ACHN (cell line): ENCODE measurements around the gene RILP.
A peak's percentile ranks its signal among the peaks of the same experiment; 100 is the strongest.

Source experiments
- DNase-seq: peaks from one replicate; pipeline ENCODE4 v3.0.0-alpha.2; 2015
- in situ Hi-C: cut with HindIII; loops from 2 replicates; pipeline ENCODE4 v1.10.0; 2017; ENCODE audit warnings: low sequenced_read_pairs, low pct_ligation_motif_present, low pct_unique_long_range_greater_than_20kb

RILP gene

DNA sequence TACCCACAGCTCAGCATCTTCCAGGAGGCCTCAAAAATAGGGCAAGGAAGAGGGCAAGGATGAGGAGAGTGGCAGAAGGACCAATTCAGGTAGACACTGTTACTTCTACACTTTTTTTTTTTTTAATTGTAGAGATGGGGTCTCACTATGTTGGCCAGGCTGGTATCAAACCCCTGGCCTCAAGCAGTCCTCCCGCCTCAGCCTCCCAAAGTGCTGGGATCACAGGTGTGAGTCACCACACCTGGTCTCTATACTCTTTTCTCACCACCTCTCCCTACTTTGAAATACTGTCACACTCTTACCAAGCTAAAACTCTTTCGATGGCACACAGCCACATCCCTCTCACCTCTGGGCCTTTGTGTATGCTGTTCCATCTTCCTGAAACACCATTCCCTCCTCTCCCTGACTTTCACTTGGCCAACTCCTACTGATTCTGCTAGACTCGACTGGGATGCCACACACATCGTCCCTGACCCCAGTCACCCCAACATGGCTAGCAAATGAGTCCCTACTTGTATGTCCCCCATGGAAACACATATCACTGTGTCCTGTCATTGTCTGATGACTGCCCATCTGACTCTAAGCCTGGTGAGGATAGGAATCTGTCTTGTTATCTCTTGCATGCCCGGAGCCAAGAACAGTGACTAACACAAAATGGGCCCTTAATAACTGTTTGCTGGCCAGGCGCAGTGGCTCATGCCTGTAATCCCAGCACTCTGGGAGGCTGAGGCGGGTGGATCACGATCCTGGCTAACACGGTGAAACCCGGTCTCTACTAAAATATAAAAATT, 13.8 kb downstream of the RILP start:
- in situ Hi-C loops: no loop called here
- no peak for DNase-seq

DNA sequence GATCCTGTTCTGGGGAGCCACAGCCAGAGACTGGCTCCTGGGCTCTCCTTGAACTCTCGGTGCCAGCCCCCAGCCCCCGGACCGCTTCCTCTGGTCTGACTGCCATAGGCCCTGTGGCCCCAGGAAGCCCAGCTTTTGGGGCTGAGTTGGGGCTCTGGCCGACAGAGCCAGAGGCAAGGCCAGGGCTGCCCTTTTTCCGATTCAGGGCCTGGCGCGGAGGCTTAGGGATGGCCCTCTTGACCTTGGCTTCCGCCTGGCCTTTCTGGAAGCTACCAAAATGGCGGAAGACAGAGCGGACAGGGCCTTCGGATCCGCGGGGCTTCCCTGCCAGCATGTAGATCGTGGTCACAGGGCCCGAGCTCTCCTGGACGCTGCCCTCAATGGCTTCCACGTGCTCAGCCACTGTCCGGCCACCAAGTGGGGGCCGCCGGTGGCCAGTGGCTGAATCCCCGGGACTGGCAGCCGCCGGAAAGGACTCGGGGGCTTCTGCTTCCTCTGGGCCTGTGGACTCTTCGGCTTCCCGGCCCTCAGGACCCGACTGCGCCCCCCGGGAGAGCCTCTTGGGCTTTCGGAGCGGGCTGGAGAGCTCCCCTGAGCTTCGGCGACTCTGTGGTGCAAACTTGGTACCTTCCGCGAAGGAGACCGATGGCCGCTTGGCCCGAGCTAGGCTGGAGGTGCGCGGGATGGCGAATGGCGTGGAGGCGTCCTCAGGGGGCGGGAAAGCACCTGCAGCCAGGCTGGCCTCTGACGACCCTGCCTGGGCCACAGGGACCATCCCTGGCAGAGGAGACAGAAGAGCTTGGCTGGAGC, 14.6 kb downstream of the RILP start:
- no peak for DNase-seq
- in situ Hi-C loops: no loop called here

DNA sequence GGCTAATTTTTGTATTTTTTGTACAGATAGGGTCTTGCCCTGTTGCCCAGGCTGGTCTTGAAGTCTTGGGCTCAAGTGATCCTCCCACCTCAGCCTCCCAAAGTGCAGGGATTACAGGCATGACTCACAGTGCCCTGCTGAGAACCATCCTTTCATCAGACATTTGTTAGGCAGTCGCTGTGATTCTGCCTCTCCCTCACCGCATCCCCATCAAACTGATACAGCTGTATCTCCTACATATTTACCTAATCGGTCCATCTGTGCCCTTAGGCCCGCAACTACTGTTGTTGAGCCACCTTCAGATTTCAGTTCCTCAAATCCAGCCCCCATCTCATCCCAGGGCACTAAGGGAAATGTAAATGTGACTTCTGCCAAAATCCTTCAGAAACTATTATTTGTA, 19.0 kb downstream of the RILP start:
- in situ Hi-C loops: no loop called here
- no peak for DNase-seq

DNA sequence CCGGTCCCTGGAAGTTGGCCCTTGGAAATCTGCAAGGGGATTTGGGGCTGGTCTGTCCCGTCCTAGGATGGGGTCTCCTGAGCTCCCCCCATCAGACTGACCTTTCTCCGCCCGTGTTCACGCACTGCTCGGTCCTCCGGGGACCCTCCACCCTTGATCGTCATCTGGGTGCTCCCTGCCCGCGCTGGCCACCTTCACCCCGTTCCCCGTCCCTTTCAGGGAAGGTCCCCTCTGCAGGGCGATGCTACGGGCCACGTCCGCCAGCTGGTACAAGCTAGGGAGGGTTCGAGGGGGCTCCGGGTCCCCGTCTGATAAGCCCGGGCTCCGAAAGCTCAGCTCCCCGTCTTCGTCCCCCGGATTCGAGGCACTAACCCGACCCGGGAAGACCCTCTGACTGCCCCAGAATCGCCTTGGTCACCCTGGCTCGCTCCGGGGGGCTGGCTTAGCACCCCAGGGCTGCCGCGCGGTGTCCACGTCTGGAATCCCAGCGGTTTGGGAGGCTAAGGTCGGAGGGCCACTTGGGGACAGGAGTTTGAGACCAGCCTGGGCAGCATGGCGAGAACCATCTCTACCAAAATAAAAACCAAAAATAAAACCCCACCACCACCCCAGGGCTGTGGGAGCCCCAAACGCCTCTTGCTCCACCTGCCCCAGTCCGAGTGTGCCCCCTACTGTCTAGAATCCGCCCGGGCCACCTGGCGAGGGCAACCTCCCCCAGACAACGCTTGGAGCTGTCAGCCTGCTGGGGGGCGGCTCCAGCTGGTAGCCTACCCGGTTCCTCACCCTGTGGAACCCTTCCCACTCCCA, 20.0 kb downstream of the RILP start:
- in situ Hi-C loops: no loop called here
- peak; percentile 57 for DNase-seq

DNA sequence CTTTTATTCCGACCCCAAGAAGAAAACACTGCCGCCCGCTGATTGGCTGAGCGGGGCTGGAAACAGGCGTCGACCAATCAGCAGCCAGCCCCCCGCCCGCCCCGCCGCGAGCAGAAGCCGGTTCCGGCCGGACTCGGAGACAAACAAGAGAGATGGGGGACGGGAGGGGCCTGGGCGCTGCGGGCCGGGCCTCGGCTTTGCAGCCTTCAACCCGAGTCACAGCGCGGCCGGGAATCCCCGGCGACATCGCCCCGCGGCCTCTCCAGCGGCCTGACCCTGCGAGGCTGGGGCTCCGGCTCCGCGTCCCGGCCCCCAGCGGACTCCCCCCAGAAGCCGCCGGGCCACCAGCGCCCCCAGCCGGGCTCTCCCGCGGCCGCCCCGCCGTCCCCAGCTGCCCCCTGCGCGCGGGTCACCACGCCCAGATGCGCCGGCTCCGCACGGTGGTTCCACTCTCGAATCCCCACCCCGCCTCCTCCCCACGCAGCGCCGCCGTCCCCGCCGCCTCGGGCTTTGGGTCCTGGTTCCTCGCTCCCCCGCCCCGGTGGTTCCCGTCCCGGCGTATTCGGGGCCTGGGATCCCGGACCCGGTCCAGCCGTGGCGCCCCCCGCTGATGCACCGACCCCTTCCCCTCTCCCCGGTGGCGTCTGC, 20.7 kb downstream of the RILP start:
- DNase-seq: peak; percentile 90
- in situ Hi-C loops: no loop called here

DNA sequence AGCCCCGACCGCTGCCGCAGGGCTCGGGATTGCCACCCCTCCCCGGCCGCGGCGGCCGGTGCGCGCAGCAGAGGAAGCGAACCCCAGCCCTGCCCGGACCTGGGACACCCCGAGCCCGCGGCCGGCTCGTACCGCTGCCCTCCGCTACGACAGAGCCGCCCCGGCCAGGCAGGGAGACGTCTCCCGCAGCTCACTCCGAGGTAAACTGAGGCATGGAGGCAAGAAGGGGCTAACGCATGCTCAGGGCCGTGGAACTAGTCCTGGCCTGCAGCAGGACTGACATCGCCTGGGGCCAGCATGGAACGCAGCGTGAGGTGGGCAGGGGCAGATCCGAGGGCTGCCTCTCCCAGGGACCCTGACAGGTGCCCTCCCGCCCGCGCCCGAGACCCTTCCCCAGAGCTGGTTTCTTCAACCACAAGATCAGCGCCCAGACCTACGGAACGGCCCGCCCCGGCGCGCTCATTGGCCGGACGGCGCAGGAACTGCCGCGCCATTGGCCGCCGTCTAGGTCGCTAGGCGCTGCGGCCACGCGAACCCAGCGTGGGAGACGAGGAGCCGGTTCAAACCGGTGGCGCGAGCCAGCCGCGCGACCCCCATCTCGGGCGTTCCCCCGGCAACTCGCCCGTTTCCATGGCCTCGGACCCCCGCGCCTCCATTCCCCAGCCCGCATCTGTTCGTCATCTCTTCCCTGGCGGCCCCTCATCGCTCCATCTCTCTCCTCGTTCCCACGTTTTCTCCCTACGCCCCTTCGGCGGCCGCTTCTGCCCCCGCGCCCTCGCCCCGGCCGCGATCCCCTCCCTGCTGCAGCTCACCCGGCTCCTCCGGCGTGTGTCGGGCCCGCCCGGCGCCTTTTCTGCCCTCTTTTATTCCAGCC, 21.4 kb downstream of the RILP start, which contains the start of gene SLC43A2:
Gene SLC43A2 (minus strand): TSS at position 853 of the 874 bp plus-strand sequence. CDS start 960 bp downstream, outside the sequence.
- peak; percentile 74 for DNase-seq
- in situ Hi-C loops: no loop called here

DNA sequence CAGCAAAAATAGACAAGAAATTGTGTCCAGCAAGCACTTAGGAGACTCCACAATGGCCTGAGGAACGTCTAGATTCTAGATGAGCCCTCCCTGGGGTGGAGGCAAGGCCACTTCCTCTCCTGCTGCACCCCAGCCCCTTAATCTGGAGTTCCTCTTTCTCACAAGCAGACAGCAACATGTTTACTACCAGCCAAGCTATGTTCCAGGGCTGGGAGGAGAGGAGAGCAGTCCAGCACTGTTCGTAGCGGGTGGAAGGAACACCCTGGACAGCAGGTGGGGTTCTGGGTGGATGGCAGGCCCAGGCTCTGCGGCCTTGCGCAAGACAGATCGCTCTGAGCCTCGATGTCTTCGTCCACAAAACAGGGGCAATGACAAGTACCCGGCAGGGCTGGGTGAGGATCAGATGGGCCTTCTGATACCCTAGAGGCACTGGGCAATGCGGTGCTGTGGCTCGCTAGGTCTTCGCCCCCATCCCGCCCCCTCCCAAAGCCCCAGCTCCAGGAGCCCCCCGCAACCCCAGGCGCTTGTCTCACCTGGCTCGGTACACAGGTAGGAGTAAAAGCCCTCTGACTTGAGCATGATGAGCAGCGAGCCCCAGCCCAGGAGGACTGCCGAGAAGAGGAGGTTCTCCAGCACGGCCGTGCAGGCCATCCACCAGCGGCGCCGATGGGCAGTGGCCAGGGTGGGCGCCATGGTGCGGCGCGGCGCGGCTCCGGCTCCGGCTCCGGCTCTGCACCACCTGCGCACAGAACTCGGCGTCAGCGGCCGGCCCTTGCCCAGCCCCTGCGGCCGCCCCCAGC, 22.3 kb downstream of the RILP start:
- no peak for DNase-seq
- in situ Hi-C loops: no loop called here

DNA sequence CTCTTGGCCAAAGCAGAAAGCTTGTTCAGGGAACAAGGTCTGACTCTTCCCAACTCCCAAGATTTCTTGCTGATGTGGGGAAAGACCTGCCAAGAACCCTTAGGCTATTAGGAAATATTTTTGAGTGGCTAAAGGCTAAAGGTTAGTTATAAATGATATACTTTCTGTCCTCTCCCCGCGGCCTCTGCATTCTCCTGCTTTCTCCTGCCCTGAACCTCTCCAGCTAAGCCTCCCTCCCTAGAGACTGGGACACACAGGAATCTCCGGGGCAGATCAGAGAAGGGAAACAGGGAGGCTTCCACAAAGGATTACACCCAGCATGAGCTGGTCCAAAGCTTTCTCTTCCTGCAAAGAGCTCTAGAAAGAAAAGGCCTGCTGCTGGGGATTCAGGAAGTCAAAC, 23.3 kb downstream of the RILP start:
- in situ Hi-C loops: no loop called here
- DNase-seq: no peak

DNA sequence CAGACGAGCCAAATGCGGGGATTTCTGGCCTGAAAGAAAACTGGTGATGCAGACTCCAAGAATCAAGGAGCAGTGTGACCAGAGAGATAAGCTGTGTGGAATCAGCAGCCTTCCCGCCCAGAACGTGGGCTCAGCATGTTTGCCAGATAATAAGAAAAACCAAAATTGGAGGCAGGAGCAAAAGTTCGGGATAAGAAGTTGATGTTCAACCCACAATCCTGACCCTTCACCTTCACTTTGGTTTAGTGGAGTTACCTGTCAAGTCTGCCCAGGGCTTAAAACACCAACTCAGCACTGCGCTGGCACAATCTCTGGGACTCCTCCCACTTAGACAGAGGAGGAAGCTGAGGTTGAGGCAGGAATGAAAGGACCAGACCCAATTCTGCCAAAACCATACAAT, 24.1 kb downstream of the RILP start:
- in situ Hi-C loops: no loop called here
- no peak for DNase-seq

DNA sequence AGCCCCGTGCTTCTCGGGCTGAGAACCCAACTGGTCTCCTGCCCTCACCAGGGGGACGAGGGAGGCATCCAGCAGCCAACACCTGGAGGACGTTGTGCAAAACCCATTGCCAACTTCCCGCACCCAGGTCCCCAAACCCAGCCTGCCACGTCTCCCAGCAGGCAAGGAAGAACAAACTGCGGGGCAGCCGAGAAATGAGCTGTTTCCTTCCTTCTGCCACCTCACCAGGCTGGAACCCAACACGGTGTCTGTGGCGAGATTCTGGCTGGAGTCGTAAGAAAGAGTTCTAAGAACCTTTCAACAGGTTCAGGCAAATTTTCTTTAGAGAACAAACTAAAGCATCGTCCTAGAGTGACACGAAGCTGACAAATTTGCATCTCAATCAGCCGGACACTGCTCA, 24.6 kb downstream of the RILP start:
- in situ Hi-C loops: no loop called here
- no peak for DNase-seq

DNA sequence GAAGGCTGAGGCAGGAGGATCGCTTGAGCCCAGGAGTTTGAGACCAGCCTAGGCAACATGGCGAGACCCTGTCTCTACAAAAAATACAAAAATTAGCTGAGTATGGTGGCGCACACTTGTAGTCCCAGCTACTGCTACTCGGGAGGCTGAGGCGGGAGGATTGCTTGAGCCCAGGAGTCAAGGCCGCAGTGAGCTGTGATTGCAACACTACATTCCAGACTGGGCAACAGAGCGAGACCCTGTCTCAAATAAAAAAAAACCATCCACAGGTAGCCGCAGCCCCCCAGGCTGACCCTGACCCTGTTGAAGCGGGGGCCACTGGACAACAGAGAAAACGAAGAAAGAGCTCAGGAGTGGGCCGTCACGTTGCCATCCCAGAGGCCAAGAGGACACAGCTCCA, 25.0 kb downstream of the RILP start:
- no peak for DNase-seq

DNA sequence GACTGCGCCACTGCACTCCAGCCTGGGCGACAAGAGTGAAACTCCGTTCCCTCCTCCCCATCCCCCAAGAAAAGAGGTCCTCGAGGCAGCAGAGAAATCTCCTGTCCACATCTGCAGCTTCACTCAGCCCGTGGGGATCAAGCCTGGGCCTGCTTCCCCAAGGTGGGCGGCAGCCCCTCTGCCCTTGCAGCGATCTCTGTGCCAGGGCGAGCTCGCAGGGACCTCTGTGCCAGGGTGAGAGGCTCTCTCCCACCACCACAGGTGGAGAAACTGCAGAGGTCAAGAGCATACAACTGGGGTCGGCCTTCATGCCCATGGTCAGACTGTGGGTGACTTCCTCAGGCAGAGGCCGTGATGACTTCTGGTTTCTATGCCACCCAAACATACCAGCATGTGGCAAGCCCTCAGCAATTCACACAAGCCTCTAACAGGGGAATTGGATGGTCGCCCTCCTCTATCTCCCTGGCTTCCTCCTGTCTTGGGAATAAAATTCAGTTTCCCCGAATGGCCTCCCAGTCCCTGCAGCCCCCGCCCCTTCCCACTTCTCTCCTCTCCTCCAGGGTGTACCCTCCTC, 26.5 kb downstream of the RILP start:
- DNase-seq: no peak
- in situ Hi-C loops: no loop called here

More for the DNA sequence above, 25.0 kb downstream of the RILP start:
- in situ Hi-C loops: no loop called here

DNA sequence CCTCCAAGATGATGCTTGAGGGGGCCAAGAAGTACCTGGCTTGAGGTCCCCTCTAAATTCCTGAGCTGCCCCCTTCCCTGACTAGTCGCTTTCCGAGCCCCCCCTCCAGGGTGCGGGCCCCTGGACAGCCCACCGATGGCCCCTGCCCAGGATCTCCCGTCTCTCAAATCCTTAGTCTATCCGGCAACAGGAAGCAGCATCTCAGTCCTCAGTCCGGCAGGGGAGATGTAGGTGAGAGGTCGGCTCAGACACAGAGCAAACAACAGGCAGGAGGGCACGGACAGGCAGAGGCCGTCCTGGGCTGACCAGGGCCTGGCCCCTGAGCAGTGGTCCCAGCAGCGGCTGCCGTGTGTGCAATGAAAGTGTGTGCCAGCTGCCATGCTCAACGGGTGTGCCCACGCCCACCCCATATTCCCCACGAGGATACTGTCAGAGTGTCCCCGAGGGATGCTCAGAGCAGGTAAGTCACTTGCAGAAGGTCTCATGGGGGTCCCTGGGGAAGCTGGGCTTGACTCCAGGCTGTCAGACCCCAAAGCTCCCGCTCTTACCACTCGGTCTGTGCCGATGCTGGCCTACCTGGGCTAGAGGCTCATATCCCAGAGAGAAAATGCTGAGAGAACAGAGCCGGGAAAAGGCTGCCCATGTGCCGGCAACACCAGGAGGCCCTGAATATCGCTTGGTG, 28.3 kb downstream of the RILP start:
- in situ Hi-C loops: no loop called here
- DNase-seq: no peak

DNA sequence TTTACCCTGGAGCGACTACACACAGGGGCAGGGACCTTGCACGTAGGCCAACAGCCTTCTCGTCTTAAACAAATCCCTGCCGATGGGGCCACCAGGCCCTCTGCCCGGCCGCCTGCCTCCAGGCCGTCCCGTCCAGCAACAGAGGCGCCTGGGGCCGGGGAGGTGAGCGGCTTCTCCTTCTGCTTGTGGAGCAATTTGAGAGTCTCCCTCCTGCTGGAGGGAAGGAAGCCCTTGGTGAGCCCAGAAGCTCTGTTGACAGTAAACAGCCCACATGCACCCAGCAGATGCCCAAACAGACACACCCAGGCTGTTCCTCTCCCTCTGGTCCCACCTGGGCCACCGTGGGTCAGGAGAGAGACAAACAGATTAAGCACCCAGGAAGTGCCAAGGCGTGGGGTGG, 29.2 kb downstream of the RILP start:
- in situ Hi-C loops: no loop called here
- DNase-seq: no peak

DNA sequence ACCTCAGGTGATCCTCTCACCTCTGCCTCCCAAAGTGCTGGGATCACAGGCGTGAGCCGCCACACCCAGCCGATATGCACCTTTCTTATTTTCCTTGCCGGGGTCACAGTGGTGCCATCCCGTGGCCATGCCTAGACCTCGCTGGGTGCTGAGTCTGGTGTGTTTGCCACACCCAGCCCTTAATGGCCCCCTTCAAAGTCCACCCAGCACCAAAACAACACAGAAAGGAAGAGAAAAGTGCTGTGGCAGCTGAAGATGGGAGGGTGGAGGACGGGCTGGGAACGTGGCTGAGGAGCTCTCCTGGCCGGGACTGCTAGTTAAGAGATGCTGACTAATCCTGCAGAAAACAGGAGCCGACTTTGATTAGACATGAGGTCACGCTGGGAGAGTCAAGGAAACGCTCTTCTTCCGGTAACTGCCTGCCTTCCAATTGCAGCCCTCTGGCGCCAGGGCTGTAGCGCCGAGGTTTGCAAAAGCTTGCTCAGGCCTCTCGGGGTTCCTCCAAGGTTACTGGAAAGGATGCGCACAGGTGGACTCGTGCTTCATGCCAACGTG, 32.0 kb downstream of the RILP start:
- in situ Hi-C loops: no loop called here
- peak; percentile 73 for DNase-seq

DNA sequence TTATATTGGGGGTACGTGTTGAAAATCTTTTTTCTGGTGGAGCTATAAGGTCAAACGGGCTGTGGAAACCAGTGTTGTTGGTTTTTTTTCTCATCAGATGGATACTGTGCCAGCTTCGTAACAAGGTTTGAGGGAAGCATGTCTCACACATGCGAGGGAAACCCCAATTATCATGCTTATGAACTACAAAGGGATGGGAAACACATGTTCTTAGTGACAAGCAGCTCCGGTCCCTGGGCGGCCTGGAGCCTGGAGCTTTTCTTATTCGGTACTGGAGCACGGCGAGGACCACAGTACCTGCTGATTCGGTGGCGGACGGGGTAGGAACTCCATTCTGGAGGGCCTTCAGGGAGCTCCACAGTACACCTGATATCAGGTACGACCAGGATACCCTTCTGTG, 33.6 kb downstream of the RILP start:
- no peak for DNase-seq
- in situ Hi-C loops: no loop called here
